Mesothelial cell of epicardium (in vitro differentiated cells): ENCODE data around the gene SCEL. TPM values are rescaled to one million over a fixed set of nuclear protein-coding genes. Genes with fewer than 3 reads are reported as not detected.

Experiments used
- DNase-seq, 2 experiments: peaks; one replicate each; pipeline ENCODE4 v3.0.0; 2021; ENCODE audit warnings: low spot score in 2 of 2; ENCODE audit not compliant: unreplicated experiment in 2 of 2
- H3K27ac Mint-ChIP-seq: 2 replicates; pipeline ENCODE4 v1.8.0; 2021; ENCODE audit warnings: mixed read lengths
- H3K27me3 Mint-ChIP-seq: 2 replicates; pipeline ENCODE4 v1.8.0; 2021; ENCODE audit warnings: low read depth, mixed read lengths
- H3K36me3 Mint-ChIP-seq: 2 replicates; pipeline ENCODE4 v1.8.0; 2021; ENCODE audit warnings: mixed read lengths
- H3K4me1 Mint-ChIP-seq: 2 replicates; pipeline ENCODE4 v1.8.0; 2021; ENCODE audit warnings: mixed read lengths
- H3K4me3 Mint-ChIP-seq: 2 replicates; pipeline ENCODE4 v1.8.0; 2021; ENCODE audit warnings: mild to moderate bottlenecking, moderate library complexity, mixed read lengths
- H3K9me3 Mint-ChIP-seq: 2 replicates; pipeline ENCODE4 v1.8.0; 2021; ENCODE audit warnings: mixed read lengths
- CTCF ChIP-seq: fragments of 200-600 bp; sonication (generic); IDR thresholded peaks from one replicate; pipeline ENCODE4 v1.5.0; 2021; ENCODE audit warnings: antibody characterized with exemption; ENCODE audit not compliant: unreplicated experiment
- total RNA-seq: library from RNA; stranded (reverse); gene quantifications from 3 replicates; pipeline ENCODE4 v1.2.1, GENCODE V29; 2021

Gene SCEL
- total RNA-seq, 1 donor from 2014 or later, result not detected

GRCh38 chr13:77528834-77529500 is 6.5 kb upstream of the SCEL start:
- TF ChIP-seq CTCF, result no peak
- no peaks in the 10 kb centered on the region for H3K36me3 Mint-ChIP-seq
- H3K27me3 Mint-ChIP-seq, result no peaks in the 10 kb centered on the region
- DNase-seq, result no peak
- H3K9me3 Mint-ChIP-seq, result no peaks in the 10 kb centered on the region
- H3K4me3 Mint-ChIP-seq, result no peak overlapping the region
- no peak overlapping the region for H3K27ac Mint-ChIP-seq
- peaks cover 4% of the 10 kb centered on the region for H3K4me1 Mint-ChIP-seq

- no peaks in the 10 kb centered on the region for H3K27me3 Mint-ChIP-seq
- no peak for DNase-seq
- no peak overlapping the region for H3K27ac Mint-ChIP-seq
- H3K4me1 Mint-ChIP-seq, result peaks cover 4% of the 10 kb centered on the region
- no peak overlapping the region for H3K4me3 Mint-ChIP-seq
- TF ChIP-seq CTCF, result no peak
- H3K36me3 Mint-ChIP-seq, result no peaks in the 10 kb centered on the region
- H3K9me3 Mint-ChIP-seq, result no peaks in the 10 kb centered on the region
These were observed 6.0 kb upstream of the SCEL start for GRCh38 chr13:77529501-77529840.

GRCh38 chr13:77530875-77531274 is 4.6 kb upstream of the SCEL start:
- no peaks in the 10 kb centered on the region for H3K36me3 Mint-ChIP-seq
- TF ChIP-seq CTCF, result no peak
- no peaks in the 10 kb centered on the region for H3K27me3 Mint-ChIP-seq
- H3K27ac Mint-ChIP-seq, result no peak overlapping the region
- DNase-seq, result no peak
- H3K4me3 Mint-ChIP-seq, result no peak overlapping the region
- H3K9me3 Mint-ChIP-seq, result peaks cover 1% of the 10 kb centered on the region
- peaks cover 5% of the 10 kb centered on the region for H3K4me1 Mint-ChIP-seq

- Mint-ChIP-seq H3K9me3 (peaks cover 7% of the 10 kb centered on the region), H3K27ac (no peak overlapping the region), H3K27me3 (no peaks in the 10 kb centered on the region), H3K4me3 (no peak overlapping the region), H3K4me1 (peaks cover 25% of the 10 kb centered on the region), H3K36me3 (no peaks in the 10 kb centered on the region)
- no peak for TF ChIP-seq CTCF
- DNase-seq, result no peak
These were observed 2.5 kb upstream of the SCEL start for GRCh38 chr13:77532983-77533382.

- Mint-ChIP-seq H3K27ac (no peak overlapping the region), H3K4me1 (peaks cover 25% of the 10 kb centered on the region), H3K9me3 (peaks cover 7% of the 10 kb centered on the region), H3K36me3 (no peaks in the 10 kb centered on the region), H3K27me3 (no peaks in the 10 kb centered on the region), H3K4me3 (no peak overlapping the region)
- DNase-seq, result no peak
- TF ChIP-seq CTCF, result no peak
These were observed 1.4 kb upstream of the SCEL start for GRCh38 chr13:77533875-77534788.
